NOMO-1 (cell line): ENCODE results near the gene ELMO1.

ENCODE experiments used
- DNase-seq, 2 experiments: peaks; one replicate each; lab custom pipeline; 2025; ENCODE audit not compliant: unreplicated experiment in 2 of 2; lab: John Stamatoyannopoulos, UW

The ELMO1 gene

GRCh38 chr7:37283716-37284115 lies 164.9 kb downstream of the ELMO1 start:
- no peak for DNase-seq

GRCh38 chr7:37282927-37283326 lies 165.7 kb downstream of the ELMO1 start:
- no peak for DNase-seq

- no peak for DNase-seq
These were observed 166.6 kb downstream of the ELMO1 start for GRCh38 chr7:37282093-37282444.

- DNase-seq, result no peak
These were observed 167.1 kb downstream of the ELMO1 start for GRCh38 chr7:37281368-37282092.

GRCh38 chr7:37277513-37277912 lies 171.2 kb downstream of the ELMO1 start:
- DNase-seq, result no peak

GRCh38 chr7:37275078-37275710 lies 173.5 kb downstream of the ELMO1 start:
- DNase-seq, result no peak

GRCh38 chr7:37273891-37274290 lies 174.8 kb downstream of the ELMO1 start:
- DNase-seq, result no peak

- no peak for DNase-seq
These were observed 178.8 kb downstream of the ELMO1 start for GRCh38 chr7:37269711-37270508.

GRCh38 chr7:37267251-37267650 lies 181.4 kb downstream of the ELMO1 start:
- no peak for DNase-seq

GRCh38 chr7:37265876-37266275 lies 182.8 kb downstream of the ELMO1 start:
- no peak for DNase-seq

GRCh38 chr7:37265006-37265405 lies 183.7 kb downstream of the ELMO1 start:
- no peak for DNase-seq

GRCh38 chr7:37262181-37262580 lies 186.5 kb downstream of the ELMO1 start:
- DNase-seq, result no peak

- peak; percentile 73 to 91 for DNase-seq
These were observed 189.3 kb downstream of the ELMO1 start for GRCh38 chr7:37259319-37259821.

GRCh38 chr7:37256631-37257030 lies 192.0 kb downstream of the ELMO1 start:
- DNase-seq, result no peak

- no peak for DNase-seq
These were observed 193.2 kb downstream of the ELMO1 start for GRCh38 chr7:37255327-37255944.

- DNase-seq, result no peak
These were observed 197.4 kb downstream of the ELMO1 start for GRCh38 chr7:37251222-37251621.

GRCh38 chr7:37249240-37249639 lies 199.4 kb downstream of the ELMO1 start:
- DNase-seq, result no peak

- DNase-seq, result no peak
These were observed 200.2 kb downstream of the ELMO1 start for GRCh38 chr7:37248396-37248861.

- peak; percentile 80 to 83 for DNase-seq
These were observed 200.8 kb downstream of the ELMO1 start for GRCh38 chr7:37247861-37248260.

GRCh38 chr7:37245590-37245989 lies 203.1 kb downstream of the ELMO1 start:
- DNase-seq, result no peak

GRCh38 chr7:37236906-37237305 lies 211.8 kb downstream of the ELMO1 start:
- DNase-seq, result no peak
